Stimulated activated CD4-positive, alpha-beta T cell treated with anti-CD3 and anti-CD28 coated beads, Interleukin-2, amount 100 ng/mL, for 24 hours (primary cell): ENCODE results near the gene A4GNT.
A peak's percentile ranks its signal among the peaks of the same experiment; 100 is the strongest.
"Not testable (repeated sequence)": the region's sequence is repeated elsewhere in the genome, so short reads cannot be mapped to it uniquely, and the experiment has no call there.

Experiments used
- DNase-seq, 2 donors: peaks; one replicate each; pipeline ENCODE4 v3.0.0-alpha.2; 2020

A4GNT gene

DNA sequence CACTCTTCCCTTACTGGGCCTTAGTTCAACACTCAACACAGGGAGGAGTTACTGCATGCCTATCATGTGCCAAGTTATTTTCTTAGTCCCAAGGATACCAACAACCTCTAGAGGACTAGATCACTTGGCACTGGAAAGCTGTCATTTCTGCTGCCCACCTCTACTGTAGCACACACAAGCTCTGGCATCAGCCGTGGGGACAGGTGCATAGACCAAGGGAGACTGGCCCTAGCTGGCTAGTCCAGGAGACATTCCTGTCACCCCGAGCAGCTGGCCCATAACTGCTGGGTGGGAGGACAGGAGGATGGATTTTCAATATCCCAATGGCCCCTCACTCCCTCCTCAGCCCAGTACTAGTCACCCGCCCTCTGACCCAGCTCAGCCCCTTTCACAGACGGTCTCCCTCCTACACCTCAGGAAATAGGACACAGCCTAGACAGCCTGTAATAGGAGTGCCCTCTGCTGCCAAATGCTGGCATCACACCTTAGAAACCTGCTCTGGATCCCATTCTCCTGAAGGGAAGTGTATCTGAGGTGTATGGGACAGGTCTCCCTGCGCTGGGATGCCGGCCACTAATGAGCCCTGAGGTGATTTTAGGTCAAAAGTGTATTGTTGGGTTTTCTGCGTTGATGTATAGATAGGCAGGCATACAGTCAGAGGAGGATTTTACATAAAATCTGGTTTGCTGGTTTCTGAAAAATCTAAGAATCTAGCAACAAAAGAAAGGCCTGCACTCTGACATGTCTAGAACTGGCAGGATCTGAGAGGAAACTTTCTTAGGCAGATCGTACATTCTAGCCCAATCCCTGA lies 13.4 kb downstream of the A4GNT start:
- peak; percentile 63 to 76 for DNase-seq

DNA sequence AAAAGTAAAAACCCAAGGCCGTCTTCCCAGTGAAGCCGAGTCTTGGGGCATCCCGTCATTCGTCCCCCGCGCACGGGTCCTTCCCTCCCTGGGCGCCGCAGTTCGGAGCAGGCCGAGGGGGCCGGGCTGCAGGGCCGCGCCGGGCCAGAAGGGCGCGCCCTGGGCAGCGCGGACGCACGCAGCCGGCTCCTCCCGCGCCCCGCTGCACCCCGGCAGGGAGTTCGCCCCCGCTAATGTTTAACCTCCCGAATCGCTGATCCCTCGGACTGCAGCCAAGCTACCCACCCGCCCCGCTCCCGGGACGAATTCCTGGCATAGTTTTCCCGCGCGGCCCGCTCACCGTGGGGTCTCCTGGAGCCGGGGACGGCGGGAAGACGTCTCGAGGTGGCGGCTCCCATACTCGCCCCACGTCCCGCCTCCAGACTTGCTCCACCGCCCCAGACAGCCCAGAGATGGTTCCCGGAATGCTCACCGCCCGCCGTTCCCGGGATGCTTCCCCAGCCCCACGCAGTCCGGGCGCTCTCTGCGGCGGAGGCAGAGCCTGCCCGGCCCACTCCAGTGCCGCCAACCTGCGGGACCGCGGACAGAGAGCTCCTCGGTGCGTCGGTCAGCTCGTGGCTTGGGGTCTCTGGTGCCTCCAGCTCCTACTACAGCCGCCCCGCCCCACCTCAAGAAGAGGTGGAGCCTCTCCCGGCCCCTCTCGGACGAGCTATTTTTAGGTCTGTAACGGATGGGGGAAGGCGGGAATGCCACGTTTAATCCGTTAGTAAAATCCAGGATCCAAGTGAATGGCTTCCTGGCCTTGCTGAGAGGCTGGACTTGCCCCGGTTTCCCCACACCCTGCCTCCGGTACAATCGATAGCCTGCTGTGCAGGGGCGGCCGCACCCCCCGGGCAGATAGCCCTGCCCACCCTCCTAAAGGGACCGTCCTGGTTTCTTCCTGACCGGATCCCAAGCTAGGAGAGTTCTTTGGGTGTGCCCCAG lies 16.9 kb downstream of the A4GNT start, which contains the start of gene DZIP1L:
DZIP1L (minus strand) TSS at position 621 of the 984 bp plus-strand sequence. CDS start 11,637 bp downstream, outside the sequence.
- DNase-seq, result peak; percentile 23 to 57

DNA sequence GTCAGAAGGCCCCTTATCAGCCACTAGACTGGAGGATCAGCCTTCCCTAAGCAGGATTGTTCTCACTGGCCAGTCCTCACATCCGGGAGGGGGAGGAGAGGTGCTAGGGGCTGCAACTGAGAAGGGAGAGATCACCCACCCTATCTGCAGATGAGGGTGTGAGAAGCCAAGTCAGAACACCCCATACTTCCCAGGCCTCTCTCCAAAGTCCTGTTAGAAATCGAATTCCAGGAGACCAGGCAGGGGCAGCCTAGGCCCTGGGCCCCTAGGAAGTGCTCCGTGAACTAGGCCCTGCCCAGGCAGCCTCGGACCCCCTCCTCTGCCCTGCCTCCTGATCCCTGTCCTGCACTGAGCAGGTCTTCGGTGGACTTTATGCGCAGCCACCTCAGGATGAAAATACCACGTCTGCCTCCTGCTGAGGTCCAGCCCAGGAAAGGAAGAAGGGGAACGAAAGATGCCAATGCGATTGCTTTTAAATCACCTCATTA lies 17.7 kb downstream of the A4GNT start:
- DNase-seq, result no peak

DNA sequence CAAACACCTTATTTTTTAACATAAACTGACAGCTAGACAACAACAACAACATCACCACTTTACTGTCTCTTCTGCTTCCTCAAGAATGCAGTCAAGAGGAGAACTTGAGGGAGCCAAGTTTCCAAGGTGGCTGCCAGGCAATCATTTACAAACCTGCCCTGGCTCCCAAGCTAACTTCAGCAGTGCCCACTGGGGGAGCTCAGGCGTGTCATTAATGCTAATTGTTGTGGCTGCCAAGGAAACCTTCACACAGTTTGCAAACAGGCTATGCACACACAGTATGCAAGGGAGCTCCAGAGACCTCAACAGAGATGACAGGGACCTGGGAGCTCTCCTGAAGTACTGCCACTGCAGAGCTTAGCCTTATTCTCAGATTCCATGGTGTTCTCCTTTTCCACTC lies 18.9 kb downstream of the A4GNT start:
- DNase-seq, result no peak

DNA sequence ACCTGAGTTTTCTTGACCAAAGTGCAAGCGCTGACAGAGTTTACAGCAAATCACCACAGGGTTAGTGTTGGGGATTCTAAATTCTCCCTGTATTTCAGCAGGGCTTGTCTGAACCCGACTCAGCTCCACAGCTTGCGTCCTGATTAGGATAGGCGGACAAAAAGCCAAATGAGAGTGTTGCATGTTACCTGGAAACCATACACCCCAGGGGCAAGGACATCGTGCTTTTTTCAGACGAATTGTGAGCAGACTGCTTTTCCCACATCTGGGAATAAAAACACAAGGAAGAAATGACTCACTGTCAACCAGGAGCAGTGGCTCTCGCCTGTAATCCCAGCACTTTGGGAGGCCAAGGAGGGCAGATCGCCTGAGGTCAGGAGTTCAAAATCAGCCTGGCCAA lies 19.8 kb downstream of the A4GNT start:
- no peak for DNase-seq

DNA sequence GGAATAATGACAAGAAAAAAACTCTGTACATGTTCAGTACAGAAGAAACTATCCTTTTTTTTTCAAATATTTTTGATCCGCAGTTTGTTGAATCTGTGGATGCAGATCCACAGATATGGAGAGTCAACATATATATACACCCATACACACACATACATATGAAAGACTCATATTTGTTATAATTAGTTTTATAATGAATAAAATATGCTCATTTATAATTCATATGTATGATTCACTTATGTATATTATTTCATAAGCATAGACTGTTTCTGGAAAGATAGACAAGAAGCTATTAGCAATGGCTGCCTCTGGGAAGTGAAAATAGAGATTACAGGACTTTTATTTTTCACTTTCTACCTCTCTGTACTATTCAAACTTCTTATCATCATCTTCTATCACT lies 26.6 kb downstream of the A4GNT start:
- no peak for DNase-seq

DNA sequence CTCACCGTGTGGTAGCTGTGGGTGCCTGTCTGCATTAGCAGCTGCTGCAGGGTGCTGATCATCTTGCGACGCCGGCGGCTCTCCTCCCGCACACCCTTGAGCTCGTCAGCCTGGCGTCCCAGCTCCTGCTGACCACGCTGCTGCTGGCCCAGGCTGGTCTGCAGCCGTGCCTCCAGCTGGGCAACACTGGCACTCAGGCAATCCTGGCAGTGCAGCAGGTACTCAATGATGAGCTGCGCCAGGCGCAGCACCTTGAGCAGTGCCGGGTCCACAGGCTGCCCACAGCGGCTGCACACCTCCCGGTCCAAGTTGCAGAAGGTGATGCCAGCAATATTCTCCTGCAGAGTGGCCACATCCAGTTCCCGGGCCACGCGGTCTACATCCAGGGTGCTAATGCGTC lies 28.7 kb downstream of the A4GNT start:
- DNase-seq, result no peak

DNA sequence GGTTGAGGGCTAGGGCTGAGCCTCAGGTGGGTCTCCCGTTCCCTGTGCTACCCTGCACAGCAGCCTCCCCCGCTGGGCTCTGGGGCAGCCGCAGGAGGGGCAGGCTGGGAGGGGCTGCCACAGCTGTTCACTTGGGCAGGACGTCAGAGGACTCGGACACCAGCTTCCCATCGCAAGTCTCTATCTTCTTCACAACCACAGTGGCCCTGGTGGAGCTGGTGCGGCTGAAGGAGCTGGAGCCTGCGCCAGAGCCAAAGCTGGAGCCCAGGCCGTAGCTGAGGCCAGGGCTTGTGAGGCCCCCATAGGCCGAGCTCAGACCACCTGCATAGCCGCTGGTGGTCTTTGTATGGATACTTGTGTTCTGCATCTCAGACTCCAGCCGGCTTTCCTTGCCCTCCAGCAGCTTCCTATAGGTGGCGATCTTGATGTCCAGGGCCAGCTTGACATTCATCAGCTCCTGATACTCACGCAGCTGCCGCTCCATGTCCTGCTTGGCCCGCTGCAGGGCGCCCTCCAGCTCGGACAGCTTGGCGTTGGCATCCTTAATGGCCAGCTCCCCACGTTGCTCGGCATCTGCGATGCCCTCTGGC lies 30.7 kb downstream of the A4GNT start:
- not testable (repeated sequence) for DNase-seq

DNA sequence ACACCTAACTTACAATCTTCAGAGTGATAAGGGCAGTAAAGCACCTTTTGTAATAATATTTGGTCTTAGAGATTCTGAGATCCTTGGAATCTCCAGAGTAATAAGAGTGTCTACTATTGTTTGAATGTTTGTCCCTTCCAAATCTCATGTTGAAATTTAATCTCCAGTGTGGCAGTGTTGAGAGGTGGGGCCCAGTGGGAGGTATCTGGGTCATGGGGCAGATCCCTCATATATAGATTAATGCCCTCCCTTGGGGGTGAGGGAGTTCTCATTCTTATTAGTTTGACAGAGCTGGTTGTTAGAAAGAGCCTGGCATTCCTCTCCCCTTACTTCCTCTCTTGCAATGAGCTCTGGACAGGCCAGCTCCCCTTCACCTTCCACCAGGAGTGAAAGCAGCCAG lies 32.8 kb downstream of the A4GNT start:
- no peak for DNase-seq

DNA sequence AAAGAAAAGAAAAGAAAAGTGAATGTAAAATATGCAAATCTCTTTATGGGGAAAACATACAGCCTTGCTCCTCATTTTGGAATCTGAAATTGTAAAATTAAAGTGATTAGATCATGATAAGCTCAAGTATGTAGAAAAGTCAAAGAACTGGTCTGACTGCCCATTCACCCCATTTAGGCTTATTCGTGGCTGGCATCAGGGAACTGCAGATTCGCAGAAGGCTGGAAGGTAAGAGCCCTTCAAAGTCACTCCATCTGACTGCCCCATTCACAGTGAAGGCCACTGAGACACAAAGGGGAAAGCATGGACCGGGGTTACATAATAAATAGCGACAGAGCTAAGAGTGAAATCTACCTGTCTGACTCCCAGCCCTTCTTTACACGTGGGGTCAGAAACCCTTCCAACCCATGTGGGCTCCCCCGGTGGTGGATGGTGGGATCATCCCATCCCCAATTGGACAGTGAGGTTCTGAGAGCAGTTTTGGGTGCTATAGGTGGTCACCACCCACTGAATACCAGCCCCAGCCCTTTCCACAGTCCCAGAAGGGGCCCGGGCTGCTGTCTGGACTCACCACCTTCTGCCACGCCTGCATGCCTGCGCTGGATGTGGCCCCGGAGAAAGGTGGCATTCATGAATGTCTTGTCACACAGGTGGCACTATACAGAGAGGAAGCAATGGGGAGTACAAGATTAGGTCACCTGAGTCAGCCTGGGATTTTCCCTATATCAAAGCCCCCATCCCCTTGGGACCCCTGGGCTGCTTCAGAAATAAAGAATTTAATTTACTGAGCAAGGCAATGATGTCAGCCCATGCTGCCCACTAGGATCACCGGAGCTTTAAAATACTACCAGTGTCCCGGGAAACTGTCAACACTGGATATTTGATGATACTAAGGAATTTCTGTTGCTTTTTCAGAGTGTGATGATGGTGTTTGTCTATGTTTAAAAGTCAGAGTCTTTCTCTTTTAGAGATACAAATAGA lies 34.7 kb downstream of the A4GNT start:
- DNase-seq, result peak; percentile 26 to 34

DNA sequence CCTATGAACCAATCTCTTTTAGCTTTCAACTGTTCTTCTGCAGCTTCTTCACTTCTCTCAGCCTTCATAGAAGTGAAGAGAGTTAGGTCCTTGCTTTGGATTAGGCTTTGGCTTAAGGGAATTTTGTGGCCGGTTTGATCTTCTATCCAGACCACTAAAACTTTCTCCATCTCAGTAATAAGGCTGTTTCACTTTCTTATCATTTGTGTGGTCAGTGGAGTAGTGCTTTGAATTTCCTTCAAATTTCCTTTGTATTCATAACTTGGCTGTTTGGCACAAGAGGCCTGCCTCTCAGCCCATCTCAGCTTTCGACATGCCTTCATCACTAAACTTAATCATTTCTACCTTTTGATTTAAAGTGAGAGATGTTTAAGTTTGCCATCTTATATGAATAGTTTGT lies 38.5 kb downstream of the A4GNT start:
- DNase-seq, result no peak

DNA sequence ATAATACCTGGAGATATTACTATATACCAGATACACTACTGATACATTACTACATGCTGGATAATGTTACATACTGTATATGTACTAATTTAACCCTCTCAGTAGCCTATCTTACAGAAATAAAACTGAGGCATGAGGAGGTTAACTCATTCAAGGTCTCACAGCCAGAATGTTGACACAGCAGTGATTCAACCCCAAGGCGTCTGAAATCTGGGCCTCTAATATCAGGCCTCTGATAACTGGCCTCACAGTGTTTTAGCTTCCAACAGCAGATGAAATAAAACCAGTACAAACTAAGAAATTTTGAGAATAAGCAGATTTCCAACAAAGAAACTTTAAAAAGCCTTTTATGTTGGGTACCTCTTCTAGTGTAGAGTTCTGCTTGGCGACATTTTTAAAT lies 40.2 kb downstream of the A4GNT start:
- no peak for DNase-seq

DNA sequence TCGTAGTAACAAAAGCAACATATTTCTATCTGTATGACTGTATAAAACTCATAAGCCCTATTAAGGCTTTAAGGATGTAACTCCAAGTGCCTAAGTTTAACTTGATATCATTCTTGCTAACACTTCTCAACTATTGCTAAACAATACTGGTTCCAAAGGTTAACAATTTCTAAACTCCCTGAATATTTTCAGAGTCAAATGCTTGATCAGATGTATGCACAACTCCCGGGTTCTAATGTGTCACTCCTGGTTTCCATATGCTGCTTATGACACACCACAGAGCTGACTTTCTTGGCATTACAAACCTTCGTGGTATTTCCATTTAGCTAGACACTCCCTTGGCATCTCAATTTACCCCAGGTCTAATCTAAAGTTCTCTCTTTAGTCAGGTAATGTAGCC lies 43.1 kb downstream of the A4GNT start:
- no peak for DNase-seq

DNA sequence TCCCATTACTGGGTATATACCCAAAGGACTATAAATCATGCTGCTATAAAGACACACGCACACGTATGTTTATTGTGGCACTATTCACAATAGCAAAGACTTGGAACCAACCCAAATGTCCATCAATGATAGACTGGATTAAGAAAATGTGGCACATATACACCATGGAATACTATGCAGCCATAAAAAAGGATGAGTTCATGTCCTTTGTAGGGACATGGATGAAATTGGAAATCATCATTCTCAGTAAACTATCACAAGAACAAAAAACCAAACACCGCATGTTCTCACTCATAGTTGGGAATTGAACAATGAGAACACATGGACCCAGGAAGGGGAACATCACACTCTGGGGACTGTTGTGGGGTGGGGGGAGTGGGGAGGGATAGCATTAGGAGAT lies 46.4 kb downstream of the A4GNT start:
- DNase-seq, result not testable (repeated sequence)

DNA sequence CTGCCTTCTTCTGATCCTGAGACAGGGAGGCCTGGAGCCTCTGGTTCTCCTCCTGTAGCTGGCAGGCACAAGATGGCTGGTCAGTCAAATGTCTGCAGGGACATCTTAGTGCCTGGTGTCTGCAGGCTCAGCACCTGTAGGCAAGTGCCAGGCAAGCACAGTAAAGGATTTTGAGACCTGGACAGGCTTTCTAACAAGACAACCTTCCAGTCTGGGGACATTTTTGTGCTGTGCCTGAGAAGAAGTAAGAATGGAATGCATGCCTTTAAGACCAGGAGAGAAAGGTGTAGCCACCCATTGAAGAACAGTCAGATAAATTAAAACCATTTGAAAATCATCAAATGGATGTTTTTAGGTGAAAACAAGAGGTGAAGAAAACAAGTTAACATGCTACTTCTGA lies 48.0 kb downstream of the A4GNT start:
- DNase-seq, result no peak

DNA sequence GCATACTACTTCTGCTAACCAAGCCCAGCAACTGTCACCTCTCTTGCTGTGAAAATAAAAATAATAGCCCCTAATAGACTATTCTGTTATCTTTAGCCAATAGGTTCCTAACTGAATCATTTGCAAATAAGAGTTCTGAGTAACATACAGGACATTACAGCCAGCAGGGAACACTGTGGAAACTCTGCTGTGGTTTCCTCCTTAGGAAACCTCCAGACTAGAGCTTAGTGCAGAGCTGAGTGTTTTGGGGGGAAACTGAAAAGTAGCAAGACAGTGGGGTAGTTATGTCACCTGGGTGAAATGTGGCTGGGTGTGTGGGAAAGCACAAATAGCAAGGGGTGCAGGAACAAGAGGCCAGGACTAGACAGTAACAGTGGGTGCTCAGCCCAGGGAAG lies 49.2 kb downstream of the A4GNT start:
- no peak for DNase-seq

DNA sequence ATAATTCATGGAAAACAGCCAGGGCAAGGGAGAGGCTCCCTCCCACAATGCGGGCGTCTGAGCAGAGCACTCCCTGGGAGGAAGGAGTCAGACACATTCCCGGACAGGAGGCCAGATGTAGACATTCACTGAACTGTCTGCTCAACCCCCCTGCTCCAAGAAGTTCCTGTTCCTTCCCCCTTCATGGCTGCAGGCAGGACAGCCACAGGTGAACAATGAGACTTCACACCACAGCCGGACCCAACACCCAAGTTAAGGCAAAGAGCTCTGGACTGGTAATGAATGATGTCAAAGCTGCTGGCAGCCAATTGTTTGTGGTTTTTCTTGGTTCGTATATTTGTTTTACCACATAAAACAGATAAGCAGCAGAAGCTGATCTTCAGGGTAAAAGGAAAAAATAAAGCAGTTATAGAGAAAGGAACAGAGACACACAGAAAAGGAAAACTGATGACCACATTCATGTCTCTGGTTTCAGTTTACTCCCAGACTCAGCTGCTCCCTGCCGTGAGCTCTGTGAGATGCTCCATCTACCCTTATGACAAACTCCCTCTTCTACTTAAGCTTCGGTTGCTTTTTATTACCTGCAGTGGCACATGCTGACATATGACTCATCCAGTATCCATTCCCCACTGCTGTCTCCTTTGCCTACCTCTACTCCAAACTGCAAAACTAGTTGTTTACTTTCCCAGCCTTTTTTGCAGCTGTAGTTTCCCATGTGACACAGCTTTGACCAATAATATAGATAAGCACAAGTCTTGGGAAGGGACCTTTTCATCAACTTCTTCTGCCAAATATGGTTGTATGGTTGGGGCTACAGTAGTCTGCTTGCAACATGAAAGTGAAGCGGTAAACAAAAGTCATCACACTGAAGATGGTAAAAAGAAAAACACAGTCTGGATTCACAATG lies 49.9 kb downstream of the A4GNT start:
- DNase-seq, result no peak

DNA sequence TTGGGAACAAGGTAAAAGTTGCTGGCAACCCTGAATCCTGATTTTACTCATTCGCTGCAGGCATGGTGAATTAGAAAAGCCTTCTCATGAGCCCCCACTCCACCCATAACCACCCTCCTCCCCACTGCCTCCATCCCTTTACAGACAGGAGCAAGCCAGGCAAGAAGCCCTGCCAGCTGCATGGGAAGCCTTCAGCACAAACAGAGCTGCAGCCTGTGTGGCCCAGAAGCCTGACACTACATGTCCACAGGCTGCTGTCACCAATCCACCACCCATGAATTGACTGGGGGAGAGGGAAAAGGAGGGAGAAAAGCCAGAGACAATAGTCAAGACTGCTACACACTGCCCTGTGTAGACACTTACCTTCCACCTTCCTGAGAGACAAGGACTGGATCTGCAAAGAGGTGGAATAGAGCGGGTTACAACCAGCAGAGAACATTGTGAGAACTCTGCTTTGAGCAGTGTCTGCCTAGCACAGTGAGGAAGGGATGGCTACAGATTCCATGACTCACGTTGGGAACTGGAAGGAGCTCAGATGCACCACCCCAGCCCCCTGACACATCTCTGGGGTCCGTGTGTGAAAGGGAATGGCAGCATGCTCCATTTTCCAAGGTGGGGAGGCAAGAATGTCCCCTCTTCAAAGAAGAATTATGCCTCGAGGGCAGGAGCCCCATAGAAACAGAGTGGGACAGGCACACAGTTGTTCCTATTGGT lies 50.7 kb downstream of the A4GNT start:
- DNase-seq, result no peak

DNA sequence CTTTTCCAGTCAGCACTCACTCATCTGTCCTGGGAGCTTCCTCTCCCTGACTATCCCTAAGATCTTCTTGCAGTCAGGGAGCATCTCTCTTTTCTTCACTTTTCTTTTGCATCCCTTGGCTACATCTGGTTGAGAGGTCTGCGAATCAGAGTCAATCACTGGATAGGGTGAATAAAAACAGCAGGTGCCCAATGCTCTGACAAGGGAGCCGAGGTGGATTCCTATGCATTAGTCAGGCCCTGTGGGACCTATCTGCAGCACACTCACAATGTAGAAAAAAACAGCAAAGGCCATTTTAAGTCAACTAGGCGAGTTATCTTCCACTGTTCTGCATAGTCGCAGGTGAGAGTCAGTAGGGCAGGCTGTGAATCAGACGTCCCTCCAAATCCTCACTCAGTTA lies 52.3 kb downstream of the A4GNT start:
- no peak for DNase-seq

DNA sequence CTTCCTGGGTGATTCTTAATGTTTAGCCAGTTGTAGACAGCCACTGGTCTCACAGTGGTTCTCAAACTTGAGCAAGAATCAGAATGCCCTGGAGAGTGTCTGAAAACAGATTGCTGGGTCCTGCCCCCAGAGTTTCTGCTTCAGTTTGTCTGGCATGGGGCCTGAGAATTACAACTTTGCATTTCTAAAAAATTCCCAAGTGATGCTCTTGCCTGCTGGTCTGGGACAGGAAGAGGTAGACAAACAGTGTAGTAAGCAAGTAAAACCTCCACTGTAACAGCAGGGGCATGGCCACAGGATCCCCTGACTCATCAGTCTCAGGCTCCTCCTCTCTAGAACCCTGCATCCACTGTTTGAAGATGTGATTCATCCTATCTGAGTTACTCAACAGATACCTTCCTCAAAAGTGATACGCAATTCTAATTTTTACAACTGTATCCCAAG lies 53.3 kb downstream of the A4GNT start:
- DNase-seq, result no peak
